Activated naive CD8-positive, alpha-beta T cell treated with anti-CD3 and anti-CD28 coated beads for 36 hours (primary cell): ENCODE measurements around the gene TMEM219. TPM values are rescaled to one million over a fixed set of nuclear protein-coding genes. Genes with fewer than 3 reads are reported as not detected.
A peak's percentile ranks its signal among the peaks of the same experiment; 100 is the strongest.
"Not testable (repeated sequence)": the region's sequence is repeated elsewhere in the genome, so short reads cannot be mapped to it uniquely, and the experiment has no call there.

Source experiments
- DNase-seq: peaks from one replicate; pipeline ENCODE4 v3.0.0; 2021
- H3K27ac Mint-ChIP-seq: one replicate; pipeline ENCODE4 v1.8.0; 2022; ENCODE audit warnings: mild to moderate bottlenecking, moderate library complexity, mixed read lengths
- H3K27me3 Mint-ChIP-seq: one replicate; pipeline ENCODE4 v1.8.0; 2022; ENCODE audit warnings: mild to moderate bottlenecking, mixed read lengths
- H3K36me3 Mint-ChIP-seq: one replicate; pipeline ENCODE4 v1.8.0; 2021; ENCODE audit warnings: mild to moderate bottlenecking, mixed read lengths
- H3K4me1 Mint-ChIP-seq: one replicate; pipeline ENCODE4 v1.8.0; 2021; ENCODE audit warnings: mixed read lengths
- H3K4me3 Mint-ChIP-seq: one replicate; pipeline ENCODE4 v1.8.0; 2022; ENCODE audit warnings: mild to moderate bottlenecking, moderate library complexity, mixed read lengths
- H3K9me3 Mint-ChIP-seq: one replicate; pipeline ENCODE4 v1.8.0; 2022; ENCODE audit warnings: mixed read lengths
- total RNA-seq, 2 experiments: library from RNA; stranded (reverse); gene quantifications; one replicate each; pipeline ENCODE4 v1.2.3, GENCODE V29; 2021

TMEM219 gene
- total RNA-seq, 2 experiments from 2014 or later: 29.3 TPM

GRCh38 chr16:30006659-30007377 lies 44.9 kb downstream of the TMEM219 start:
- H3K4me3 Mint-ChIP-seq: no peak overlapping the region
- peaks cover 20% of the 10 kb centered on the region for H3K27me3 Mint-ChIP-seq
- no peak for DNase-seq
- H3K27ac Mint-ChIP-seq: no peak overlapping the region
- H3K4me1 Mint-ChIP-seq: peaks cover 6% of the 10 kb centered on the region
- no peaks in the 10 kb centered on the region for H3K36me3 Mint-ChIP-seq
- H3K9me3 Mint-ChIP-seq: no peaks in the 10 kb centered on the region

- H3K9me3 Mint-ChIP-seq: no peaks in the 10 kb centered on the region
- H3K4me3 Mint-ChIP-seq: no peak overlapping the region
- H3K27ac Mint-ChIP-seq: no peak overlapping the region
- peaks cover 8% of the 10 kb centered on the region for H3K4me1 Mint-ChIP-seq
- H3K27me3 Mint-ChIP-seq: peaks cover 27% of the 10 kb centered on the region
- DNase-seq: no peak
- no peaks in the 10 kb centered on the region for H3K36me3 Mint-ChIP-seq
Observed at GRCh38 chr16:30007378-30007895, 45.6 kb downstream of the TMEM219 start.

GRCh38 chr16:30009085-30009862 lies 47.4 kb downstream of the TMEM219 start:
- H3K27me3 Mint-ChIP-seq: peaks cover 31% of the 10 kb centered on the region
- H3K4me1 Mint-ChIP-seq: peaks cover 8% of the 10 kb centered on the region
- DNase-seq: no peak
- no peaks in the 10 kb centered on the region for H3K9me3 Mint-ChIP-seq
- H3K4me3 Mint-ChIP-seq: no peak overlapping the region
- H3K27ac Mint-ChIP-seq: no peak overlapping the region
- no peaks in the 10 kb centered on the region for H3K36me3 Mint-ChIP-seq

GRCh38 chr16:30009990-30010843 lies 48.3 kb downstream of the TMEM219 start:
- Mint-ChIP-seq H3K27me3 (peaks cover 31% of the 10 kb centered on the region), H3K4me1 (peaks cover 5% of the 10 kb centered on the region), H3K4me3 (peak overlapping the region; percentile 77), H3K36me3 (no peaks in the 10 kb centered on the region), H3K27ac (no peak overlapping the region), H3K9me3 (no peaks in the 10 kb centered on the region)
- no peak for DNase-seq

DNA sequence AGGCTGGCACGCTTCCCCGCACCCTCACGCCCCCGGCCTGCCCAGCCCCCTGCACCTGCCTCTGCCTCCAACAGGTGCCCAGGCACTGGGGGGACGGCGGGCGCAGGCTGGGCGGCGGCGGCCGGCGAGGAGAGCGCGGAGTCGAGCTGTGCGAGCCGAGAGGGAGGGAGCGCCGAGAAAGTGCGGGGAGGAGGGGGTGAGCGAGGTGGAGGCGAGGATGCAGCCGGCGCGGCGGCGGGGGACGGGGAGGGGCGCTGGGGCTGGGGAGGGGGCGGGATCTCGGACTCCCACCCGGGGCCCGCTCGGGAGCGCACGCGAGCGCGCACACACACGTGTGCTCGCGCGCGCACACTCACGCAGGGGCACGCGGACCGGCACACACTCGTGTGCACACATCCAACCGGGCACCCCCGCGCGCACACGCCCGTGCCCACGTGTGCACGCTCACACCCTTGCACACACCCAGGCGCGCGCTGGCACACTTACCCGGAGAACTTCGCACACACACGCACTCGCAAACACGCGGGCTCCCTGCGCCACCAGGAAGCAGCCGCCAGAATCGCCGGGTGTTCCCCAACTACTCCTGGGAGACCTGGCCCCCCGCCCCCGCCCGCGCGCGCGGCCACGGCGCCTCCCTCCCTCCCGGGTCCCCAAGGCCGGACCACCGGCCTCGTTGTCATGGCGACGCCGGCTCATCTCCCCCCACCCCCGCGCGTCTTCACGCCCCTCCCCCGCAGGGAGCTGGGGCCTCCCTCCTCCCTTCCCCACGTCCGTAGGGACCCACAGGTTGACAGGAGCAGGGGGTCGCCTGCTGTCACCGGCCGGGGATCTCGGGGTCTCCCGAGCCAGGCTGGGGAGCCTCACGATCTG lies 49.2 kb downstream of the TMEM219 start, which contains the start of gene DOC2A:
Gene DOC2A, minus strand, starts transcription at position 184 of the 870 bp plus-strand sequence. CDS start 805 bp downstream, outside the sequence.
- DNase-seq: peak; percentile 43

DNA sequence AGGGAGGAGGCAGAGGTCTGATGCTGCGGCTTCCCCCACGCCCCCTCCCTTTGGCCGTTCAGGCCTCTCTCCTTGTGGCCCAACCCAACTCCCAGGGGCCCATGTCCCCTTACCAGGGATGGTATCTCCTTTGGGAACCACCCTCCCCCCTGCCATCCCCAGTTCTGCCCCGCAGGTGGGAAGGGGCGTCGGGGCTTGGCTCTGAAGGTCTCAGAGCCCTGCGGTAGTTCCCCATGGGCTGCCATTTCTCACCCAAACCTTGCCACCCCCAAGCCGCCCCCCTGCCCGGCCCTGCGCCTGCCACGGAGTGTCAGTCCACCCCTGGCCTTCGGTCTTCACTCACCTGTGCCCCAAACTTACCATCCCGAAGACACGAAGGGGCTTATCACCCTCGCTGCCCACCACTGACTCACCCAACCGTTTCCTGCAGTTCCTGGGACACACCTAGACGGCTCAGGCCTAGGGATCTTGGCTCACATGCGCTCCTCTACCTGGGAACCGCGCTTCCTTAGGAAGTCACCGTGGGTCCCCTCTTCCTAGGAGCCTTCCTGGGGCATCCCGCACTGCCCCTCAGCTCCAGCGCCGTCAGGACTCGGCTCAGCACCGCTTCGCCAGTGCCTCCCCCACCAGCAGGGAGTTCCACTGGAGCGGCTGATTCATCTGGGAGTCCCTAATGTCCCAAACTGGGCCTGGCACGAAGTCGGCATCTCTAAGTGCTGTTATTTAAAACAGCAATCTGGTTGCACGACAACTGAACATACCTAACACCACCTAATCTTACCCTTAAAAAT lies 50.0 kb downstream of the TMEM219 start:
- H3K4me1 Mint-ChIP-seq: peaks cover 5% of the 10 kb centered on the region
- no peaks in the 10 kb centered on the region for H3K36me3 Mint-ChIP-seq
- peak overlapping the region; percentile 79 for H3K4me3 Mint-ChIP-seq
- DNase-seq: no peak
- H3K27ac Mint-ChIP-seq: peak overlapping the region; percentile 74
- no peaks in the 10 kb centered on the region for H3K9me3 Mint-ChIP-seq
- H3K27me3 Mint-ChIP-seq: peaks cover 31% of the 10 kb centered on the region

More for the DNA sequence above, 49.2 kb downstream of the TMEM219 start, which contains the start of gene DOC2A:
- H3K4me1 Mint-ChIP-seq: peaks cover 5% of the 10 kb centered on the region
- H3K36me3 Mint-ChIP-seq: no peaks in the 10 kb centered on the region
- no peak within 1 kb of the TSS for H3K27ac Mint-ChIP-seq
- H3K9me3 Mint-ChIP-seq: no peaks in the 10 kb centered on the region
- peaks cover 31% of the 10 kb centered on the region for H3K27me3 Mint-ChIP-seq
- H3K4me3 Mint-ChIP-seq: peak within 1 kb of the TSS; percentile 79

- H3K36me3 Mint-ChIP-seq, H3K9me3 Mint-ChIP-seq, DNase-seq, H3K4me1 Mint-ChIP-seq, H3K27ac Mint-ChIP-seq, H3K4me3 Mint-ChIP-seq: not testable (repeated sequence)
- H3K27me3 Mint-ChIP-seq: peaks cover 31% of the 10 kb centered on the region
Observed at GRCh38 chr16:30012598-30012997, 50.7 kb downstream of the TMEM219 start.

DNA sequence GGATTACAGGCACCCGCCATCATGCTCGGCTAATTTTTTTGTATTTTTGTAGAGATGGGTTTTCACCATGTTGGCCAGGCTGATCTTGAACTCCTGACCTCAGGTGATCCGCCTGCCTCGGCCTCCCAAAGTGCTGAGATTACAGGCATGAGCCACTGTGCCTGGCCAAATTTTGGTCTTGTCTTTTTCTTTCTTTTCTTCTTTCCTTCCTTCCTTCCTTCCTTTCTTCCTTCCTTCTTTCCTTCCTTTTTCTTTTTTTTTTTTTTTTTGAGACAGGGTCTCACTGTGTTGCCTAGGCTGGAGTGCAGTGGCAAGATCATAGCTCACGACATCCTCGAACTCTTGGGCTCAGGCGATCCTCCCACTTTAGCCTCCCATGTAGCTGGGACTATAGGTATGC lies 53.6 kb downstream of the TMEM219 start:
- not testable (repeated sequence) for H3K4me1 Mint-ChIP-seq, H3K36me3 Mint-ChIP-seq, H3K4me3 Mint-ChIP-seq, H3K27ac Mint-ChIP-seq, H3K9me3 Mint-ChIP-seq, DNase-seq
- peaks cover 19% of the 10 kb centered on the region for H3K27me3 Mint-ChIP-seq

- no peaks in the 10 kb centered on the region for H3K36me3 Mint-ChIP-seq
- no peak overlapping the region for H3K27ac Mint-ChIP-seq
- H3K27me3 Mint-ChIP-seq: peaks cover 22% of the 10 kb centered on the region
- H3K4me1 Mint-ChIP-seq: peaks cover 8% of the 10 kb centered on the region
- DNase-seq: no peak
- H3K4me3 Mint-ChIP-seq: no peak overlapping the region
- H3K9me3 Mint-ChIP-seq: no peaks in the 10 kb centered on the region
Observed at GRCh38 chr16:30016555-30017276, 54.8 kb downstream of the TMEM219 start.

DNA sequence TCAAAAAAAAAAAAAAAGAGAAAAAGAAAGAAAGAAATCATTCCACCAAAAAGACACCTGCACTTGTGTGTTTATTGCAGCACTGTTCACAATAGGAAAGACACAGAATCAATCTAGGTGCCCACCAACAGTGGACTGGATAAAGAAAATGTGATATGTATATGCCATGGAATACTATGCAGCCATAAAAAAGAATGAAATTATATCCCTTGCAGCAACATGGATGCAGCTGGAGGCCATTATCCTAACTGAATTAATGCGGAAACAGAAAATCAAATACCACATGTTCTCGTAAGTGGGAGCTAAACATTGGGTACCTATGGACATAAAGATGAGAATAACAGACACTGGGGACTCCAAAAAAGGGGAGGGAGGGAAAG lies 55.4 kb downstream of the TMEM219 start:
- Mint-ChIP-seq H3K4me1 (peaks cover 5% of the 10 kb centered on the region), H3K4me3 (no peak overlapping the region), H3K36me3 (no peaks in the 10 kb centered on the region), H3K9me3 (no peaks in the 10 kb centered on the region), H3K27ac (no peak overlapping the region), H3K27me3 (peaks cover 16% of the 10 kb centered on the region)
- no peak for DNase-seq

DNA sequence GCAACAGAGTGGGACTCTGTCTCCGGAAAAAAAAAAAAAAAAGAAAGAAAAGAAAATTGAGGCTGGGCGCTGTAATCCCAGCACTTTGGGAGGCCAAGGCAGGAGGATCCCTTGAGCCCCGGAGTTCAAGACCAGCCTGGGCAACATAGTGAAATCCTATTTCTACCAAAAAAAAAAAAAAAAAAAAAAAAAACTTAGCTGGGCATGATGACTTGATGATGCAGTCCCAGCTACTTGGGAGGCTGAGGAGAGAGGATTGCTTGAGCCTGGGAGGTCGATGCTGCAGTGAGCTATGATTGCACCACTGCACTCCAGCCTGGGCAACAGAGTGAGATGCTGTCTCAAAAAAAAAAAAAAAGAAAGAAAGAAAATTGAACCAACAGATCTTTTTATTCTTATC lies 56.1 kb downstream of the TMEM219 start:
- H3K27me3 Mint-ChIP-seq: peaks cover 10% of the 10 kb centered on the region
- H3K4me3 Mint-ChIP-seq, H3K27ac Mint-ChIP-seq, H3K4me1 Mint-ChIP-seq, DNase-seq, H3K36me3 Mint-ChIP-seq, H3K9me3 Mint-ChIP-seq: not testable (repeated sequence)

DNA sequence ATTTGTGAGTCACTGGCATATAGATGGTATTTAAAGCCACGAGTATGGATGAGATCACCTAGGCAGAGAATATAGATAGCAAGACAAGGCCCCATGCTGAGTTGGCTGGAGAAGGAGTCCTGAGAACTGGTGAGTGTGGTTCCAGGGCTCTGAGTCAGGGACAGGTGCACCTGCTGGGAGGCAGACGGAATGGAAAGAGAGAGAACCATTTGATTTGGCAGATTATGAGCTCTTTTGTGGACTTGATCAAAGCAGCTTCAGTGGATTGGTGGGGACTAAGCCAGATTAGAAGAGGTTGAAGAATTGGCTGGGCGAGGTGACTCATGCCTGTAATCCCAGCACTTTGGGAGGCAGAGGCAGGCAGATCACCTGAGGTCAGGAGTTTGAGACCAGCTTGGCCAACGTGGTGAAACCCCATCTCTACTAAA lies 56.9 kb downstream of the TMEM219 start:
- no peaks in the 10 kb centered on the region for H3K9me3 Mint-ChIP-seq
- no peak overlapping the region for H3K4me3 Mint-ChIP-seq
- DNase-seq: no peak
- H3K4me1 Mint-ChIP-seq: peaks cover 5% of the 10 kb centered on the region
- no peaks in the 10 kb centered on the region for H3K36me3 Mint-ChIP-seq
- no peak overlapping the region for H3K27ac Mint-ChIP-seq
- H3K27me3 Mint-ChIP-seq: peaks cover 10% of the 10 kb centered on the region
